ENCODE measurements around the gene DYNC2LI1. TPM values are rescaled to one million over a fixed set of nuclear protein-coding genes. Genes with fewer than 3 reads are reported as not detected.

Gene DYNC2LI1
- polyA plus RNA-seq, 2 of the 4 experiments (the other 2 are of a cell fraction): 22.2 to 44.3 TPM

GRCh38 chr2:43831543-43832294 is 57.9 kb downstream of the DYNC2LI1 start (continued):
- no peak for TF ChIP-seq SREBF2 (IDR thresholded peaks at IDR 0.05)
- no peak for TF ChIP-seq NR3C1 (IDR thresholded peaks at IDR 0.05)
- no peak for TF ChIP-seq HES2 (IDR thresholded peaks at IDR 0.05)
- no peak for TF ChIP-seq ZNF302 (CRISPR knock-in tag; IDR thresholded peaks at IDR 0.05)
- no peak for TF ChIP-seq FOSL2 (IDR thresholded peaks at IDR 0.05)
- TF ChIP-seq FOSL2 (CRISPR knock-in tag; IDR thresholded peaks at IDR 0.05): no peak
- TF ChIP-seq HDAC2 (IDR thresholded peaks at IDR 0.05): no peak

GRCh38 chr2:43832457-43832856 is 58.6 kb downstream of the DYNC2LI1 start:
- FAIRE-seq: no peak
- H3K4me3 ChIP-seq: no peak overlapping the region
- ChIA-PET POLR2A (no interaction called here), CTCF (no interaction called here)
- 76% methylated on average over 3 of the region's 3 CpGs for WGBS (ENCODE audit: missing lambda C conversion rate)
- no peak for ATAC-seq
- no peaks in the 10 kb centered on the region for H3K4me1 ChIP-seq
- TF ChIP-seq MAFK (IDR thresholded peaks at IDR 0.05; ENCODE audit: partially characterized antibody) (peak; percentile 90), JUNB (IDR thresholded peaks at IDR 0.05) (no peak), CBX2 (IDR thresholded peaks at IDR 0.05; ENCODE audit: borderline replicate concordance, low read depth) (no peak)
- H3K9me3 ChIP-seq: no peaks in the 10 kb centered on the region
- no peak overlapping the region for H3K27ac ChIP-seq
- no peak for DNase-seq (ENCODE audit: low read depth in 1 of 2, low spot score in 1 of 2)
- H3K4me2 ChIP-seq: no peak overlapping the region

GRCh38 chr2:43837033-43837432 is 63.2 kb downstream of the DYNC2LI1 start:
- no peaks in the 10 kb centered on the region for H3K4me1 ChIP-seq
- TF ChIP-seq MYC (IDR thresholded peaks at IDR 0.05; ENCODE audit: borderline replicate concordance, low read length) (no peak), SMC3 (IDR thresholded peaks at IDR 0.05) (no peak), FOSB (CRISPR knock-in tag; IDR thresholded peaks at IDR 0.05) (no peak)
- ChIA-PET CTCF (interaction anchor here (0.6 to 1.3 kb wide), 3 partner anchors 9 to 901 kb away, joined by 3 read pairs; no protein-coding TSS in a partner anchor), POLR2A (no interaction called here)
- H3K9me3 ChIP-seq: no peaks in the 10 kb centered on the region
- no peak for ATAC-seq
- 60% methylated on average over 4 of the region's 4 CpGs for WGBS (ENCODE audit: missing lambda C conversion rate)
- no peak overlapping the region for H3K27ac ChIP-seq
- no peak overlapping the region for H3K4me2 ChIP-seq
- no peak overlapping the region for H3K4me3 ChIP-seq
- no peak for DNase-seq (ENCODE audit: low read depth in 1 of 2, low spot score in 1 of 2)
- no peak for FAIRE-seq

GRCh38 chr2:43837831-43838559 is 64.2 kb downstream of the DYNC2LI1 start:
- POLR2A ChIA-PET: no interaction called here
- CTCF ChIA-PET: interaction anchor here (0.6 kb wide), 1 partner anchor 42 kb away, joined by 3 read pairs; no protein-coding TSS in a partner anchor
- H3K9me3 ChIP-seq: no peaks in the 10 kb centered on the region
- DNase-seq (ENCODE audit: low read depth in 1 of 2, low spot score in 1 of 2) (no peak), FAIRE-seq (no peak), ATAC-seq (peak in 1 of 2 experiments; percentile 19; a peak in 1 of 6 replicates)
- 83% methylated on average over 21 of the region's 21 CpGs for WGBS (ENCODE audit: missing lambda C conversion rate)
- no peak for TF ChIP-seq MAZ (IDR thresholded peaks at IDR 0.05; ENCODE audit: borderline replicate concordance, low read depth, low read length)
- no peak for TF ChIP-seq EHF (CRISPR knock-in tag; IDR thresholded peaks at IDR 0.05)
- TF ChIP-seq ZNF302 (CRISPR knock-in tag; IDR thresholded peaks at IDR 0.05): no peak
- TF ChIP-seq ELK1 (IDR thresholded peaks at IDR 0.05; ENCODE audit: low read depth, low read length): no peak
- TF ChIP-seq EHMT2 (IDR thresholded peaks at IDR 0.05; ENCODE audit: low read depth): no peak
- no peak for TF ChIP-seq KDM5A (IDR thresholded peaks at IDR 0.05)
- no peak for TF ChIP-seq GATA3 (IDR thresholded peaks at IDR 0.05; ENCODE audit: borderline replicate concordance)
- TF ChIP-seq CHD4 (IDR thresholded peaks at IDR 0.05; ENCODE audit: borderline replicate concordance): no peak
- TF ChIP-seq ZSCAN20 (CRISPR knock-in tag; IDR thresholded peaks at IDR 0.05): no peak
- no peak for TF ChIP-seq EP300 (IDR thresholded peaks at IDR 0.05)
- no peak for TF ChIP-seq HMGXB4 (CRISPR knock-in tag; IDR thresholded peaks at IDR 0.05; ENCODE audit: borderline replicate concordance)
- TF ChIP-seq MAX (IDR thresholded peaks at IDR 0.05): no peak
- no peak for TF ChIP-seq NFE2L2 (conservative IDR thresholded peaks at IDR 0.05; ENCODE audit: low read length)
- TF ChIP-seq HEYL (CRISPR knock-in tag; IDR thresholded peaks at IDR 0.05): no peak
- no peak for TF ChIP-seq ESRRA (IDR thresholded peaks at IDR 0.05; ENCODE audit: borderline replicate concordance, low read length)
- no peak for TF ChIP-seq ZFP36 (IDR thresholded peaks at IDR 0.05; ENCODE audit: borderline replicate concordance, partially characterized antibody)
- no peak for TF ChIP-seq USF2 (IDR thresholded peaks at IDR 0.05)
- H3K27ac ChIP-seq: no peak overlapping the region
- no peak overlapping the region for H3K4me2 ChIP-seq
- H3K4me1 ChIP-seq: no peaks in the 10 kb centered on the region
- no peak overlapping the region for H3K4me3 ChIP-seq

Data from A549 (cell line).